HepG2 (cell line): ENCODE measurements around the gene ANO2. TPM values are rescaled to one million over a fixed set of nuclear protein-coding genes. Genes with fewer than 3 reads are reported as not detected.

ENCODE experiments used
- ATAC-seq: fragments of 200-7000 bp; cut with Tn5 transposase; 3 replicates; pipeline ENCODE4 v1.9.1; 2020; ENCODE audit warnings: mild to moderate bottlenecking, moderate library complexity
- BruUV-seq: library from RNA; stranded (reverse); fragments of 400-500 nt; replicated peaks from 2 replicates; lab custom pipeline; 2021; lab: Mats Ljungman, UMichigan
- CTCF ChIA-PET: fragments of 300-600 bp; formaldehyde crosslinking; extraction: SDS; loops from one replicate; lab custom pipeline; 2021; ENCODE audit warnings: low total read pairs, inconsistent platforms, low intra/inter-chr PET ratio; lab: Yijun Ruan, JAX
- POLR2A ChIA-PET: fragments of 350-600 bp; sonication (Branson Sonifier 250); formaldehyde crosslinking; loops from one replicate; lab custom pipeline; 2020; ENCODE audit warnings: antibody characterized with exemption, inconsistent platforms; lab: Yijun Ruan, JAX
- DNase-seq: peaks from one replicate; pipeline ENCODE4 v3.0.0-alpha.2; 2015; ENCODE audit warnings: low spot score
- FAIRE-seq: peaks from 3 replicates; lab custom pipeline; 2011; peaks lifted over from hg19 to GRCh38; lab: Jason Lieb, UNC
- H2AFZ ChIP-seq: one replicate; pipeline ENCODE4 v1.6.1; 2011; ENCODE audit warnings: low read length, inconsistent platforms
- H3K27ac ChIP-seq: fragments of 300-600 bp; 3 replicates; pipeline ENCODE4 v1.8.0; 2011; ENCODE audit warnings: mixed run types, mild to moderate bottlenecking, mixed read lengths, low read length, inconsistent platforms; ENCODE audit not compliant: insufficient read depth; ENCODE audit errors: extremely low read length
- H3K27me3 ChIP-seq, 2 experiments: fragments of 200-600 bp in 1 of 2; 2 replicates in 1 of 2; 3 replicates in 1 of 2; pipeline versions ENCODE4 v1.6.0 to v1.8.0; 2011; ENCODE audit warnings: low read length in 2 of 2, mild to moderate bottlenecking in 2 of 2, moderate library complexity in 2 of 2, inconsistent platforms in 1 of 2; ENCODE audit not compliant: insufficient read depth in 2 of 2, control insufficient read depth in 1 of 2
- H3K36me3 ChIP-seq, 2 experiments: fragments of 200-600 bp in 1 of 2; replicated peaks in 1 of 2; 2 replicates in 1 of 2; 3 replicates in 1 of 2; pipeline versions ENCODE4 v1.5.1 to v1.8.0; 2011; ENCODE audit warnings: low read length in 2 of 2, inconsistent platforms in 1 of 2; ENCODE audit not compliant: insufficient read depth in 2 of 2, control insufficient read depth in 1 of 2
- H3K4me1 ChIP-seq: 2 replicates; pipeline ENCODE4 v1.5.1; 2012; ENCODE audit warnings: low read length, inconsistent platforms; ENCODE audit not compliant: insufficient read depth
- H3K4me2 ChIP-seq: 2 replicates; pipeline ENCODE4 v1.6.0; 2011; ENCODE audit warnings: low read depth, low read length, inconsistent platforms
- H3K4me3 ChIP-seq, 3 experiments: fragments of 200-600 bp in 1 of 3; sonication (generic), shearing (Covaris generic) in 1 of 3; replicated peaks in 1 of 3; 2 replicates each; pipeline ENCODE4 v1.5.1; 2011 to 2016; ENCODE audit warnings: low read length in 3 of 3, inconsistent platforms in 2 of 3, low read depth in 2 of 3, mild to moderate bottlenecking in 2 of 3, control low read depth in 1 of 3, mixed read lengths in 1 of 3; ENCODE audit not compliant: insufficient read depth in 1 of 3
- H3K79me2 ChIP-seq: one replicate; pipeline ENCODE4 v1.6.1; 2011; ENCODE audit warnings: low read length, inconsistent platforms; ENCODE audit not compliant: insufficient read depth
- H3K9ac ChIP-seq: 2 replicates; pipeline ENCODE4 v1.6.0; 2011; ENCODE audit warnings: mild to moderate bottlenecking, low read depth, low read length, inconsistent platforms; ENCODE audit not compliant: insufficient read depth
- H3K9me3 ChIP-seq: 2 replicates; pipeline ENCODE4 v1.5.1; 2012; ENCODE audit warnings: mild to moderate bottlenecking, low read length
- H4K20me1 ChIP-seq: 2 replicates; pipeline ENCODE4 v1.6.0; 2011; ENCODE audit warnings: inconsistent platforms, mild to moderate bottlenecking, low read length, moderate library complexity; ENCODE audit not compliant: insufficient read depth
- BRF2 ChIP-seq: sonication (generic); formaldehyde crosslinking; IDR thresholded peaks from 2 replicates; pipeline ENCODE4 v1.8.1; 2022; ENCODE audit warnings: mild to moderate bottlenecking, missing genetic modification reagents
- CENPX ChIP-seq: sonication (generic); formaldehyde crosslinking; IDR thresholded peaks from 2 replicates; pipeline ENCODE4 v1.9.0; 2021; ENCODE audit warnings: mild to moderate bottlenecking, missing genetic modification reagents, moderate library complexity
- DZIP1 ChIP-seq: sonication (generic); formaldehyde crosslinking; IDR thresholded peaks from 2 replicates; pipeline ENCODE4 v1.5.0; 2020; ENCODE audit warnings: mild to moderate bottlenecking, missing genetic modification reagents
- EZH2 ChIP-seq: conservative IDR thresholded peaks from 2 replicates; pipeline ENCODE4 v1.6.1; 2012; ENCODE audit warnings: mild to moderate bottlenecking, low read depth, low read length, moderate library complexity
- GFI1 ChIP-seq: sonication (generic); formaldehyde crosslinking; IDR thresholded peaks from 2 replicates; pipeline ENCODE4 v1.5.0; 2020; ENCODE audit warnings: missing genetic modification reagents, mild to moderate bottlenecking, borderline replicate concordance
- HDAC2 ChIP-seq: sonication (generic); formaldehyde crosslinking; IDR thresholded peaks from 2 replicates; pipeline ENCODE4 v1.4.0; 2020; ENCODE audit warnings: missing genetic modification reagents
- HMG20A ChIP-seq: IDR thresholded peaks from 2 replicates; pipeline ENCODE4 v1.6.1; 2016; ENCODE audit warnings: borderline replicate concordance
- HNF4A ChIP-seq: sonication (generic); formaldehyde crosslinking; IDR thresholded peaks from 2 replicates; pipeline ENCODE4 v1.4.0; 2020; ENCODE audit warnings: missing genetic modification reagents
- HNRNPUL1 ChIP-seq: fragments of 200-400 bp; formaldehyde crosslinking; IDR thresholded peaks from 2 replicates; pipeline ENCODE4 v1.6.1; 2017; ENCODE audit warnings: low read depth, mild to moderate bottlenecking, low read length, moderate library complexity
- HOMEZ ChIP-seq: IDR thresholded peaks from 2 replicates; pipeline ENCODE4 v1.6.1; 2016; ENCODE audit warnings: low read depth
- PRDM10 ChIP-seq: sonication (generic); formaldehyde crosslinking; IDR thresholded peaks from 2 replicates; pipeline ENCODE4 v1.4.0; 2020; ENCODE audit warnings: low read depth, missing genetic modification reagents
- SNRNP70 ChIP-seq: fragments of 200-400 bp; formaldehyde crosslinking; IDR thresholded peaks from 2 replicates; pipeline ENCODE4 v1.6.1; 2017; ENCODE audit warnings: mild to moderate bottlenecking, low read depth, low read length, moderate library complexity
- ZMYM3 ChIP-seq: sonication (generic); formaldehyde crosslinking; IDR thresholded peaks from 2 replicates; pipeline ENCODE4 v1.5.1; 2020; ENCODE audit warnings: mild to moderate bottlenecking, missing genetic modification reagents
- ZNF101 ChIP-seq: sonication (generic); formaldehyde crosslinking; IDR thresholded peaks from 2 replicates; pipeline ENCODE4 v1.4.0; 2020; ENCODE audit warnings: mild to moderate bottlenecking, low read depth, missing genetic modification reagents, borderline replicate concordance
- ZNF136 ChIP-seq: sonication (generic); formaldehyde crosslinking; IDR thresholded peaks from 2 replicates; pipeline ENCODE4 v1.8.1; 2022; ENCODE audit warnings: low read depth, mild to moderate bottlenecking, moderate library complexity, missing genetic modification reagents
- ZNF460 ChIP-seq: sonication (generic); formaldehyde crosslinking; IDR thresholded peaks from 2 replicates; pipeline ENCODE4 v1.5.1; 2020; ENCODE audit warnings: missing genetic modification reagents, mild to moderate bottlenecking, borderline replicate concordance
- ZNF773 ChIP-seq: sonication (generic); formaldehyde crosslinking; IDR thresholded peaks from 2 replicates; pipeline ENCODE4 v1.4.0; 2020; ENCODE audit warnings: missing genetic modification reagents, borderline replicate concordance
- WGBS: methylation state at CpG from one replicate; pipeline ENCODE4 v1.1.6; 2017; ENCODE audit warnings: low lambda C conversion rate; 5-methylcytosine and 5-hydroxymethylcytosine counted together
- in situ Hi-C: cut with HindIII; loops from 2 replicates; pipeline ENCODE4 v1.10.0; 2017; ENCODE audit warnings: low pct_unique_long_range_greater_than_20kb; ENCODE audit not compliant: extremely low pct_ligation_motif_present
- intact Hi-C: fragments of 100-400 bp; cut with micrococcal nuclease; formaldehyde crosslinking; loops from one replicate; pipeline ENCODE4 v1.10.0; 2022; ENCODE audit not compliant: unreplicated experiment
- polyA plus RNA-seq, 8 experiments: library from polyadenylated mRNA; depleted of rRNA in 3 of 8; stranded (reverse) in 7 of 8; unstranded in 1 of 8; fragments of >200 nt; fragmentation: Illumina TruSeq in 4 of 8; extraction: Trizol in 4 of 8; gene quantifications; 2 replicates each; pipeline versions ENCODE4 v1.2.1 to v1.2.3, GENCODE V29; 2011 to 2016; ENCODE audit warnings: low read depth in 4 of 8, missing spikeins in 1 of 8, mixed read lengths in 1 of 8; ENCODE audit not compliant: insufficient read depth in 1 of 8
- total RNA-seq, 5 experiments: library from RNA; depleted of rRNA; stranded (reverse); fragments of >200 nt; fragmentation: Illumina TruSeq; extraction: Trizol; gene quantifications; 2 replicates each; pipeline ENCODE4 v1.2.3, GENCODE V29; 2016; ENCODE audit warnings: low read depth in 1 of 5

Gene ANO2
- total and polyA plus RNA-seq, 2 of the 13 experiments (the other 11 are each of a cell fraction or from before 2014, with no cell fraction given): 0.18 TPM; not detected in 1

GRCh38 chr12:5888816-5889315, 56.2 kb downstream of the ANO2 start:
- Histone ChIP-seq H3K36me3 (no peaks in the 10 kb centered on the region), H3K4me2 (no peak overlapping the region), H3K9ac (no peak overlapping the region), H3K27ac (no peak overlapping the region), H3K27me3 (no peaks in the 10 kb centered on the region), H2AFZ (no peak overlapping the region), H3K4me3 (no peak overlapping the region), H3K9me3 (no peaks in the 10 kb centered on the region), H3K79me2 (no peaks in the 10 kb centered on the region), H3K4me1 (no peaks in the 10 kb centered on the region), H4K20me1 (no peaks in the 10 kb centered on the region)
- WGBS: 87% methylated on average over 11 of the region's 26 CpGs
- intact Hi-C loops: no loop called here
- DNase-seq: no peak
- ChIA-PET CTCF (no interaction called here), POLR2A (no interaction called here)
- no peak for FAIRE-seq
- no peak for ATAC-seq
- in situ Hi-C loops: no loop called here
- no TSS peak for BruUV-seq
- TF ChIP-seq GFI1: no peak
- no peak for TF ChIP-seq ZNF136 (CRISPR knock-in tag)
- TF ChIP-seq EZH2: no peak
- no peak for TF ChIP-seq ZNF460 (CRISPR knock-in tag)
- no peak for TF ChIP-seq CENPX (CRISPR knock-in tag)
- no peak for TF ChIP-seq HNRNPUL1
- TF ChIP-seq HNF4A (CRISPR knock-in tag): no peak
- TF ChIP-seq DZIP1 (CRISPR knock-in tag): no peak
- no peak for TF ChIP-seq HDAC2 (CRISPR knock-in tag)
- TF ChIP-seq SNRNP70: no peak
- TF ChIP-seq HMG20A: no peak
- TF ChIP-seq PRDM10: no peak
- no peak for TF ChIP-seq HOMEZ (CRISPR knock-in tag)
- no peak for TF ChIP-seq BRF2 (CRISPR knock-in tag)
- TF ChIP-seq ZMYM3 (CRISPR knock-in tag): no peak
- TF ChIP-seq ZNF773 (CRISPR knock-in tag): no peak
- TF ChIP-seq ZNF101 (CRISPR knock-in tag): no peak
